ENCODE measurements around the gene DCUN1D2.
A peak's percentile ranks its signal among the peaks of the same experiment; 100 is the strongest.

Gene DCUN1D2

GRCh38 chr13:113499936-113500335 is 9.4 kb upstream of the DCUN1D2 start:
- DNase-seq (ENCODE audit: low read depth) = peak; percentile 28
- no peak for TF ChIP-seq CTCF (IDR thresholded peaks at IDR 0.05; ENCODE audit: low read length, missing control alignments)
- no peak overlapping the region for H3K4me3 ChIP-seq (replicated peaks; ENCODE audit: low read depth, low read length)

DNA sequence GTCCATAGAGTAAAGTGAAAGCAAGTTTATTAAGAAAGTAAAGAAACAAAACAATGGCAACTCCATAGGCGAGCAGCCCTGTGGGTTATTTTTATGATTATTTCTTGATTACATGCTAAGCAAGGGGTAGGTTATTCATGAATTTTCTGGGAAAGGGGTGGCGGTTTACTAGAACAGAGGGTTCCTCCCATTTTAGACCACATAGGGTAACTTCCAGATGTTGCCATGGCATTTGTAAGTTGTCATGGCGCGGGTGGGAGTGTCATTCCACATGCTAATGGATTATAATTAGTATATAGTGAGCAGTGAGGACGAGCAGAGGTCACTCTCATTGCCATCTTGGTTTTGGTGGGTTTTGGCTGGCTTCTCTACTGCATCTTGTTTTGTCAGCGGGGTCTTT is 8.4 kb upstream of the DCUN1D2 start:
- TF ChIP-seq CTCF (IDR thresholded peaks at IDR 0.05; ENCODE audit: low read length, missing control alignments) = no peak
- H3K4me3 ChIP-seq (replicated peaks; ENCODE audit: low read depth, low read length) = no peak overlapping the region
- no peak for DNase-seq (ENCODE audit: low read depth)

DNA sequence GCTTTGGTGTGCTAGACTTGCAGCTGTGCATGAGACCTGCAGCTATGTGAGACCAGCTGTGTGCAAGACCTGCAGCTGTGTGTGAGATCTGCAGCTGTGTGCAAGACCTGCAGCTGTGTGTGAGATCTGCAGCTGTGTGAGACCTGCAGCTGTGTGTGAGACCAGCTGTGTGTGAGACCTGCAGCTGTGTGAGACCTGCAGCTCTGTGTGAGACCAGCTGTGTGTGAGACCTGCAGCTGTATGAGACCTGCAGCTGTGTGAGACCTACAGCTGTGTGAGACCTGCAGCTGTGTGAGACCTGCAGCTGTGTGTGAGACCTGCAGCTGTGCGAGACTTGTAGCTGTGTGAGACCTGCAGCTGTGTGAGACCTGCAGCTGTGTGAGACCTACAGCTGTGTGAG is 6.7 kb upstream of the DCUN1D2 start:
- no peak overlapping the region for H3K4me3 ChIP-seq (replicated peaks; ENCODE audit: low read depth, low read length)
- DNase-seq (ENCODE audit: low read depth) = no peak
- no peak for TF ChIP-seq CTCF (IDR thresholded peaks at IDR 0.05; ENCODE audit: low read length, missing control alignments)

- DNase-seq (ENCODE audit: low read depth) = no peak
- TF ChIP-seq CTCF (IDR thresholded peaks at IDR 0.05; ENCODE audit: low read length, missing control alignments) = no peak
- no peak overlapping the region for H3K4me3 ChIP-seq (replicated peaks; ENCODE audit: low read depth, low read length)
Observed at GRCh38 chr13:113495494-113496210, 5.1 kb upstream of the DCUN1D2 start.

DNA sequence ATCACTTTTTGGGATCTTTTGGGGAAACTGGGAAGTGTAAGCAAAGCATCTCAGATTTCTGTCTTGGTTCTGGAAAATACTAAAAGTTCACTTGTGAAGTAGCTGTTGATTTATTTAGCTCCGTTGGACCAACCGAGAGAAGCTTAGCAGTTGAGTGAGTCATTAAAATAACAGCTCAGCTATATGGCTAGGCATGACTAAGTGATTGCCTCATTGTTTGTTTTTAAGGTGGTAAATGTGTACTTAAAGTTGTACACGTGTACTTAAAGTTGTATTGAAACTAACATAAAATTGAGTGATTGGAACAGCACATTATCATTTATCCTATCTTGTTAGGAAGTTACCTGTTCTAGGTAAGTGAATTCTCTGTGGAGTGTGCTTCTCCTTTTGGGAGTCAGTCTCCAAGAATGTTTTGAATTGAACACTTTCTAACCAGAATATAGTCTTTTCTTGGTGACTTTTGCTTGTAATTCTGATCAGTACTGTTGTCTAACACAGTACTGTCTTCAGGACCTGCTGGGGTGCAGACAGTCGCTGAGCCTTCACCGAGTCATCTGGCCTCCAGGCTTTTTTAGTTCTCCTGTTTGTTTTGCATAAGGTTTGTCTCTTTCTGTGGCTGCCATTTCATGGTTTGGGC is 2.9 kb upstream of the DCUN1D2 start:
- peak overlapping the region; percentile 28 for H3K4me3 ChIP-seq (replicated peaks; ENCODE audit: low read depth, low read length)
- no peak for TF ChIP-seq CTCF (IDR thresholded peaks at IDR 0.05; ENCODE audit: low read length, missing control alignments)
- DNase-seq (ENCODE audit: low read depth) = peak; percentile 94

DNA sequence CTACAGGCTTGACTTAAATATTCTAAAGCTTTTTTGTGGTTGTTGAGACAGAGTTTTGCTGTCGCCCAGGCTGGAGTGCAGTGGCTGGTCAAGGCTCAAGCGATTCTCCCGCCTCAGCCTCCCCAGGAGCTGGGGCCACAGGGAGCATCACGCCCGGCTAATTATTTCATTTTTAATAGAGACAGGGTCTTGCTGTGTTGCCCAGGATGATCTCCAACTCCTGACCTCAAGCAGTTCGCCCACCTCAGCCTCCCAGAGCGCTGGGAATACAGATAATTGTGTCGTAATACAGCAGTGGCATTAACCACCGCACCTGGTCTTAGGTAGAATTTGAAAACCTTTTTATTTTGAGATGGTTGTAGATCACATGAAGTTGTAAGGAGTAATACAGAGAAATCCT is 1.5 kb upstream of the DCUN1D2 start:
- no peak for TF ChIP-seq CTCF (IDR thresholded peaks at IDR 0.05; ENCODE audit: low read length, missing control alignments)
- peak overlapping the region; percentile 88 for H3K4me3 ChIP-seq (replicated peaks; ENCODE audit: low read depth, low read length)
- no peak for DNase-seq (ENCODE audit: low read depth)

Data from fibroblast of pulmonary artery (primary cell).